HepG2 (cell line): ENCODE measurements around the gene ALG14. TPM values are rescaled to one million over a fixed set of nuclear protein-coding genes. Genes with fewer than 3 reads are reported as not detected.

Experiments used
- HDAC6 ChIP-seq: fragments of 200-600 bp; sonication (generic); IDR thresholded peaks from 2 replicates; pipeline ENCODE4 v1.7.0; 2017; ENCODE audit warnings: mild to moderate bottlenecking, antibody characterized with exemption, low read length, low read depth
- HNRNPK ChIP-seq: fragments of 200-400 bp; formaldehyde crosslinking; IDR thresholded peaks from 2 replicates; pipeline ENCODE4 v1.6.1; 2018; ENCODE audit warnings: low read length, low read depth, moderate library complexity, mild to moderate bottlenecking; ENCODE audit not compliant: poor library complexity, severe bottlenecking
- KDM3A ChIP-seq: IDR thresholded peaks from 2 replicates; pipeline ENCODE4 v1.6.1; 2018; ENCODE audit warnings: low read depth, missing compliant biosample characterization
- MEIS1 ChIP-seq: sonication (generic); formaldehyde crosslinking; IDR thresholded peaks from 2 replicates; pipeline ENCODE4 v1.9.0; 2021; ENCODE audit warnings: mild to moderate bottlenecking, missing genetic modification reagents, moderate library complexity, borderline replicate concordance
- MLXIP ChIP-seq: sonication (generic); formaldehyde crosslinking; IDR thresholded peaks from 2 replicates; pipeline ENCODE4 v1.9.0; 2021; ENCODE audit warnings: missing genetic modification reagents, borderline replicate concordance
- POLR2AphosphoS5 ChIP-seq: IDR thresholded peaks from 2 replicates; pipeline ENCODE4 v1.6.1; 2012; ENCODE audit warnings: low read depth, low read length
- SAFB2 ChIP-seq: sonication (generic); formaldehyde crosslinking; IDR thresholded peaks from 2 replicates; pipeline ENCODE4 v1.5.1; 2020; ENCODE audit warnings: missing genetic modification reagents, low read depth, mild to moderate bottlenecking, borderline replicate concordance
- TOPORS ChIP-seq: sonication (generic); formaldehyde crosslinking; IDR thresholded peaks from 2 replicates; pipeline ENCODE4 v1.8.0; 2023; ENCODE audit warnings: mild to moderate bottlenecking, missing genetic modification reagents
- ZBTB7A ChIP-seq: sonication (generic); formaldehyde crosslinking; IDR thresholded peaks from 2 replicates; pipeline ENCODE4 v1.8.0; 2022; ENCODE audit warnings: mild to moderate bottlenecking, missing genetic modification reagents
- ZNF142 ChIP-seq: sonication (generic); formaldehyde crosslinking; IDR thresholded peaks from 2 replicates; pipeline ENCODE4 v1.4.0; 2020; ENCODE audit warnings: missing genetic modification reagents
- ZNF274 ChIP-seq: sonication (generic); formaldehyde crosslinking; IDR thresholded peaks from 2 replicates; pipeline ENCODE4 v1.5.1; 2020; ENCODE audit warnings: mild to moderate bottlenecking, missing genetic modification reagents
- ZNF431 ChIP-seq: sonication (generic); formaldehyde crosslinking; IDR thresholded peaks from 2 replicates; pipeline ENCODE4 v1.9.0; 2022; ENCODE audit warnings: missing genetic modification reagents, low read depth, mild to moderate bottlenecking, borderline replicate concordance
- ZNF451 ChIP-seq: sonication (generic); formaldehyde crosslinking; IDR thresholded peaks from 2 replicates; pipeline ENCODE4 v1.5.0; 2020; ENCODE audit warnings: mild to moderate bottlenecking, missing genetic modification reagents
- ZNF503 ChIP-seq: sonication (generic); formaldehyde crosslinking; IDR thresholded peaks from 2 replicates; pipeline ENCODE4 v1.4.0; 2020; ENCODE audit warnings: missing genetic modification reagents
- ZNF772 ChIP-seq: sonication (generic); formaldehyde crosslinking; IDR thresholded peaks from 2 replicates; pipeline ENCODE4 v1.5.0; 2020; ENCODE audit warnings: mild to moderate bottlenecking, missing genetic modification reagents
- ZSCAN5A ChIP-seq: sonication (generic); formaldehyde crosslinking; IDR thresholded peaks from 2 replicates; pipeline ENCODE4 v1.8.0; 2022; ENCODE audit warnings: mild to moderate bottlenecking, missing genetic modification reagents, borderline replicate concordance
- polyA plus RNA-seq, 8 experiments: library from polyadenylated mRNA; depleted of rRNA in 3 of 8; stranded (reverse) in 7 of 8; unstranded in 1 of 8; fragments of >200 nt; fragmentation: Illumina TruSeq in 4 of 8; extraction: Trizol in 4 of 8; gene quantifications; 2 replicates each; pipeline versions ENCODE4 v1.2.1 to v1.2.3, GENCODE V29; 2011 to 2016; ENCODE audit warnings: low read depth in 4 of 8, missing spikeins in 1 of 8, mixed read lengths in 1 of 8; ENCODE audit not compliant: insufficient read depth in 1 of 8
- total RNA-seq, 5 experiments: library from RNA; depleted of rRNA; stranded (reverse); fragments of >200 nt; fragmentation: Illumina TruSeq; extraction: Trizol; gene quantifications; 2 replicates each; pipeline ENCODE4 v1.2.3, GENCODE V29; 2016; ENCODE audit warnings: low read depth in 1 of 5

Gene ALG14
- total and polyA plus RNA-seq, 2 of the 13 experiments (the other 11 are each of a cell fraction or from before 2014, with no cell fraction given) = 4.5 to 12.7 TPM

GRCh38 chr1:94962409-94963265 lies 110.1 kb downstream of the ALG14 start (continued):
- TF ChIP-seq ZBTB7A (no peak), ZNF142 (no peak), HDAC6 (no peak), ZSCAN5A (CRISPR knock-in tag) (no peak), MEIS1 (CRISPR knock-in tag) (no peak), ZNF274 (CRISPR knock-in tag) (no peak), MLXIP (no peak), ZNF431 (CRISPR knock-in tag) (no peak), POLR2AphosphoS5 (peak; percentile 53; the same call in 1 of the 2 replicates), KDM3A (CRISPR knock-in tag) (no peak), SAFB2 (CRISPR knock-in tag) (no peak), ZNF451 (no peak), HNRNPK (no peak), TOPORS (CRISPR knock-in tag) (no peak), ZNF503 (CRISPR knock-in tag) (peak; percentile 52; the same call in 1 of the 2 replicates), ZNF772 (CRISPR knock-in tag) (peak; percentile 61; the same call in 1 of the 2 replicates)
